Vagina (tissue), 2 donors: ENCODE measurements around the gene CACNA1C. TPM values are rescaled to one million over a fixed set of nuclear protein-coding genes. Genes with fewer than 3 reads are reported as not detected.

Experiments used
- DNase-seq, 2 donors: peaks; one replicate each; pipeline ENCODE4 v3.0.0-alpha.2; 2017; ENCODE audit errors: extremely low spot score in 2 of 2
- H3K27ac ChIP-seq: fragments of 200-600 bp; sonication (generic); one replicate; pipeline ENCODE4 v1.5.1; 2019
- H3K27me3 ChIP-seq: fragments of 200-600 bp; sonication (generic); one replicate; pipeline ENCODE4 v1.5.1; 2019
- H3K36me3 ChIP-seq, 2 donors: fragments of 200-600 bp; sonication (generic); one replicate each; pipeline ENCODE4 v1.5.1; 2017 to 2019
- H3K4me1 ChIP-seq: fragments of 200-600 bp; sonication (generic); one replicate; pipeline ENCODE4 v1.5.1; 2019
- H3K4me3 ChIP-seq, 2 donors: fragments of 200-600 bp; sonication (generic); 1 replicate in 1 of 2; 2 replicates in 1 of 2; pipeline ENCODE4 v1.5.1; 2016 to 2019
- H3K9me3 ChIP-seq: fragments of 200-600 bp; sonication (generic); one replicate; pipeline ENCODE4 v1.5.1; 2019
- CTCF ChIP-seq, 3 experiments: fragments of 450-650 bp in 2 of 3; fragments of 200-600 bp in 1 of 3; sonication (generic) in 1 of 3; IDR thresholded peaks; one replicate each; pipeline ENCODE4 v1.5.1; 2017 to 2019; ENCODE audit warnings: antibody characterized with exemption in 3 of 3, mild to moderate bottlenecking in 2 of 3, moderate library complexity in 2 of 3
- POLR2A ChIP-seq, 2 donors: fragments of 450-650 bp; IDR thresholded peaks; one replicate each; pipeline ENCODE4 v1.6.1; 2017; ENCODE audit warnings: antibody characterized with exemption in 2 of 2, mild to moderate bottlenecking in 2 of 2, moderate library complexity in 2 of 2
- POLR2AphosphoS5 ChIP-seq, 2 donors: sonication (generic); formaldehyde crosslinking; IDR thresholded peaks; one replicate each; pipeline ENCODE4 v1.9.0; 2017; ENCODE audit warnings: antibody characterized with exemption in 2 of 2, mild to moderate bottlenecking in 2 of 2, low read depth in 1 of 2; ENCODE audit not compliant: insufficient read depth in 1 of 2
- intact Hi-C: fragments of 100-400 bp; cut with DNase I; formaldehyde crosslinking; loops from one replicate; pipeline ENCODE4 v1.15.1; 2023
- total RNA-seq: library from RNA; depleted of rRNA; stranded (reverse); fragments of >200 nt; gene quantifications from one replicate; pipeline ENCODE4 v1.2.3, GENCODE V29; 2016

Gene CACNA1C
- total RNA-seq, 1 donor from 2014 or later = 9.8 TPM

DNA sequence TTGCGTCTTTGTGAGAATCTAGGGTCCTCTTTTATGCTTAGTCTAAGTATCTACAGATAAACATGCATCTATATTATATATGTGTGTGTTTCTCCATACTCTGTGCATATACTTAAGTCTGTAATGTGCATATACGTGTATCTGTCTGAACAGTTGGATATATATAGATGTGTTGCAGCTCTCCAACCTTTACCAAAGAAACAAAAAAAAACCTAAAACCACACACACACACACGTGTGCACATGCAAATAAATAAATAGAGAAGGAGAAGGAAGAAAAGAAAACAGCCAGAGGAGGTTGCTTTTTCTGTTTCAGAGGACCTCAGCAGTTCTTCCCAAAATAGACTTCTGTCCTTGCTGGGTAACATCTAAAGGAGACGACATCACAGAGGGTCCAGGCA, 244.9 kb downstream of the CACNA1C start:
- TF ChIP-seq CTCF (IDR thresholded peaks at IDR 0.05) (no peak), POLR2A (IDR thresholded peaks at IDR 0.05) (no peak), POLR2AphosphoS5 (IDR thresholded peaks at IDR 0.05; ENCODE audit: insufficient read depth in 1 of 2, low read depth in 1 of 2) (no peak)

DNA sequence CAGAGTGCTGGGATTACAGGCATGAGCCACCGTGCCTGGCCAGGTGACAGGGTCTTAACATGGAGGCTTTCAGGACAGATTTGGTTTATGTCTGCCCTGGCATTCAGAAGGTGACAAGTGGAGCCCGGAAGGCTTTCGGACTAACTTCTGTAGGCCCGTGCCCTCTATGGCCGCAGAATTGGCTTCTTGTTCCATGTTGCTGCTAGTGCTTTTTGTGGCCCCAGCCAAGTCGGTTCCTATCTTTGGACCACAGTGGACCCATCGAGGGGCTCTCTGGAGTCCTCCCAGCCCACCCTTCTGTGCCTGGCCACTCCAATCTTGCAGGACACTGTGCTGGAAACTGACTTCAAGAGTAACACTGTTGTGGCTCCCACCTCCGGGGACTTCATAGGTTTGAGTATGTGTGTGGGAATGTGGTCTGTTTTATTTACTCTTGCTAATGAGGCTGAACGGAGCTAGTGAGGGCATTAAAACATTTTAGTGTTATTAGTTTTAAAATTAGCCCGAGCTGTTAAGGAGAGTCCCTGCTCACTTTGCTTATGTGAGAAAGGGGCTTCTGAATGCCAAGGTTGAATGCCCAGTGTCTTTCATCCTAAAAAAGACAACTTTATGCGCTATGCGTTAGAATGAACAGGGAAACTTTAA, 245.9 kb downstream of the CACNA1C start:
- Histone ChIP-seq H3K27ac (no peak overlapping the region), H3K9me3 (no peaks in the 10 kb centered on the region), H3K36me3 (no peaks in the 10 kb centered on the region), H3K4me3 (no peak overlapping the region), H3K27me3 (no peaks in the 10 kb centered on the region), H3K4me1 (peaks cover 51% of the 10 kb centered on the region)
- TF ChIP-seq CTCF (IDR thresholded peaks at IDR 0.05) (no peak), POLR2A (IDR thresholded peaks at IDR 0.05) (no peak), POLR2AphosphoS5 (IDR thresholded peaks at IDR 0.05; ENCODE audit: insufficient read depth in 1 of 2, low read depth in 1 of 2) (no peak)
- no peak for DNase-seq
- intact Hi-C loops = loop anchor here (10.0 kb wide), 1 partner anchor 286 kb away; no protein-coding TSS in a partner anchor

More for the DNA sequence above, 244.9 kb downstream of the CACNA1C start:
- no peak overlapping the region for H3K27ac ChIP-seq
- H3K36me3 ChIP-seq = no peaks in the 10 kb centered on the region
- no peaks in the 10 kb centered on the region for H3K27me3 ChIP-seq
- no peak for DNase-seq
- no peaks in the 10 kb centered on the region for H3K9me3 ChIP-seq
- H3K4me1 ChIP-seq = peaks cover 53% of the 10 kb centered on the region
- intact Hi-C loops = loop anchor here (10.0 kb wide), 1 partner anchor 287 kb away; no protein-coding TSS in a partner anchor
- H3K4me3 ChIP-seq = no peak overlapping the region

GRCh38 chr12:2299206-2299605, 246.4 kb downstream of the CACNA1C start:
- intact Hi-C loops = loop anchor here (10.0 kb wide), 1 partner anchor 286 kb away; no protein-coding TSS in a partner anchor
- H3K27me3 ChIP-seq = no peaks in the 10 kb centered on the region
- H3K27ac ChIP-seq = peak overlapping the region; percentile 79
- no peak for TF ChIP-seq POLR2A (IDR thresholded peaks at IDR 0.05)
- TF ChIP-seq CTCF (IDR thresholded peaks at IDR 0.05) = no peak
- no peak overlapping the region for H3K4me3 ChIP-seq
- peaks cover 56% of the 10 kb centered on the region for H3K4me1 ChIP-seq
- no peaks in the 10 kb centered on the region for H3K36me3 ChIP-seq
- H3K9me3 ChIP-seq = no peaks in the 10 kb centered on the region
- no peak for DNase-seq

DNA sequence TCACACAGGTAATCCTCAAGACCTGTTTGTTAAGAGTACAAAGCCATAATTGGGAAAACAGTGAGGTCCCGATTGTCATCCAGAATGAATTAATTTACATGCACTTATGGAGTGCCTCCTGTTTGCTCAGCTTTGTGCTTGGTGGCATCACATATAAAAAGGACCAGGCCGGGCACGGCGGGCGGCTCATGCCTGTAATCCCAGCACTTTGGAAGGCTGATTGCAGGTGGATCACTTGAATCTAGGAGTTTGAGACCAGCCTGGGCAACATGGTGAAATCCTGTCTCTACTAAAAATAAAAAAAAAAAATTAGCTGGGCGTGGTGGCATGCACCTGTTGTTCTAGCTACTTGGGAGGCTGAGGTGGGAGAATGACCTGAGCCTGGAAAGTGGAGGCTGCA, 247.4 kb downstream of the CACNA1C start:
- DNase-seq = no peak
- Histone ChIP-seq H3K27ac (peak overlapping the region; percentile 79), H3K9me3 (no peaks in the 10 kb centered on the region), H3K4me3 (no peak overlapping the region), H3K27me3 (no peaks in the 10 kb centered on the region), H3K36me3 (no peaks in the 10 kb centered on the region), H3K4me1 (peaks cover 49% of the 10 kb centered on the region)
- intact Hi-C loops = no loop called here
- TF ChIP-seq POLR2AphosphoS5 (IDR thresholded peaks at IDR 0.05; ENCODE audit: insufficient read depth in 1 of 2, low read depth in 1 of 2) (no peak), CTCF (IDR thresholded peaks at IDR 0.05) (no peak), POLR2A (IDR thresholded peaks at IDR 0.05) (no peak)

DNA sequence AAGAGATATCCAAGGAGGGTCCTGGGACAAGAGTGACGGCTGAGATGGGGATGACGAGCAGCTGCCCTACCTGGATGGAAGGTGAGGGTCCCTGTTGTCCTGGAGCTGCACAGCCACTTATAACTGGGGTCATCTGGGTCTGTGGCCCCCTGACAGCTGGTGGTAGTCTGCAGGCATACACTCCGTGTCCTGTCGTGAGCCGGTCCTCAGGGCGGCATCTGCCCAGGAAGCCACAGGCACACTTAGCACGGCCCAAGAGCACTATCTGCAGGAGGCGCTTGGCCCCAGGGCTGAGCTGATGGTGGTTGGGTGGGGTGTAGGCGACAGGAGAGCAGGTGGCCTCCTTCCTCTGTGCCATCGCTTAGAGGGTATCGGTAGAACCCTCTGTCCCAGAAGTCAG, 248.1 kb downstream of the CACNA1C start:
- Histone ChIP-seq H3K27me3 (no peaks in the 10 kb centered on the region), H3K9me3 (no peaks in the 10 kb centered on the region), H3K4me1 (peaks cover 49% of the 10 kb centered on the region), H3K36me3 (no peaks in the 10 kb centered on the region), H3K4me3 (no peak overlapping the region), H3K27ac (peak overlapping the region; percentile 79)
- no peak for DNase-seq
- intact Hi-C loops = no loop called here
- TF ChIP-seq POLR2AphosphoS5 (IDR thresholded peaks at IDR 0.05; ENCODE audit: insufficient read depth in 1 of 2, low read depth in 1 of 2) = no peak
- no peak for TF ChIP-seq POLR2A (IDR thresholded peaks at IDR 0.05)
- TF ChIP-seq CTCF (IDR thresholded peaks at IDR 0.05) = no peak
